Coronary artery (tissue), 2 donors: ENCODE data around the gene KREMEN1.

Source experiments
- DNase-seq: peaks from one replicate; pipeline ENCODE4 v3.0.0-alpha.2; 2017; ENCODE audit warnings: low spot score
- H3K27ac ChIP-seq, 2 donors: fragments of 200-600 bp; sonication (generic); one replicate each; pipeline ENCODE4 v1.5.1; 2016 to 2019
- H3K4me3 ChIP-seq: fragments of 200-600 bp; sonication (generic); 2 replicates; pipeline ENCODE4 v1.5.1; 2016; ENCODE audit warnings: mild to moderate bottlenecking, moderate library complexity
- CTCF ChIP-seq: fragments of 200-600 bp; sonication (generic); IDR thresholded peaks from one replicate; pipeline ENCODE4 v1.5.1; 2019; ENCODE audit warnings: antibody characterized with exemption

The KREMEN1 gene

GRCh38 chr22:29125443-29125778 lies 52.6 kb downstream of the KREMEN1 start:
- H3K27ac ChIP-seq = peak overlapping the region in 1 of 2 donors; percentile 19
- TF ChIP-seq CTCF = no peak
- DNase-seq = no peak
- no peak overlapping the region for H3K4me3 ChIP-seq

- H3K27ac ChIP-seq = no peak overlapping the region
- no peak overlapping the region for H3K4me3 ChIP-seq
- TF ChIP-seq CTCF = no peak
- DNase-seq = no peak
Observed at GRCh38 chr22:29125844-29126243, 53.0 kb downstream of the KREMEN1 start.

- no peak for TF ChIP-seq CTCF
- no peak overlapping the region for H3K27ac ChIP-seq
- H3K4me3 ChIP-seq = no peak overlapping the region
- DNase-seq = no peak
Observed at GRCh38 chr22:29126670-29127395, 54.0 kb downstream of the KREMEN1 start.

GRCh38 chr22:29128891-29129807 lies 56.3 kb downstream of the KREMEN1 start:
- no peak for TF ChIP-seq CTCF
- Histone ChIP-seq H3K4me3 (no peak overlapping the region), H3K27ac (peak overlapping the region in 1 of 2 donors; percentile 41)
- DNase-seq = no peak

- no peak for DNase-seq
- no peak for TF ChIP-seq CTCF
- peak overlapping the region in 1 of 2 donors; percentile 41 for H3K27ac ChIP-seq
- no peak overlapping the region for H3K4me3 ChIP-seq
Observed at GRCh38 chr22:29129808-29130140, 56.9 kb downstream of the KREMEN1 start.

GRCh38 chr22:29130476-29130875 lies 57.6 kb downstream of the KREMEN1 start:
- no peak overlapping the region for H3K27ac ChIP-seq
- TF ChIP-seq CTCF = no peak
- H3K4me3 ChIP-seq = no peak overlapping the region
- DNase-seq = no peak
